Limb (tissue), 2 donors: Measurements from ENCODE around the gene DNLZ.

Source experiments
- DNase-seq, 2 donors: peaks; one replicate each; pipeline ENCODE4 v3.0.0-alpha.2; 2016; ENCODE audit errors: extremely low spot score in 2 of 2

The DNLZ gene

GRCh38 chr9:136396219-136396515 lies 32.6 kb upstream of the DNLZ start:
- no peak for DNase-seq

DNA sequence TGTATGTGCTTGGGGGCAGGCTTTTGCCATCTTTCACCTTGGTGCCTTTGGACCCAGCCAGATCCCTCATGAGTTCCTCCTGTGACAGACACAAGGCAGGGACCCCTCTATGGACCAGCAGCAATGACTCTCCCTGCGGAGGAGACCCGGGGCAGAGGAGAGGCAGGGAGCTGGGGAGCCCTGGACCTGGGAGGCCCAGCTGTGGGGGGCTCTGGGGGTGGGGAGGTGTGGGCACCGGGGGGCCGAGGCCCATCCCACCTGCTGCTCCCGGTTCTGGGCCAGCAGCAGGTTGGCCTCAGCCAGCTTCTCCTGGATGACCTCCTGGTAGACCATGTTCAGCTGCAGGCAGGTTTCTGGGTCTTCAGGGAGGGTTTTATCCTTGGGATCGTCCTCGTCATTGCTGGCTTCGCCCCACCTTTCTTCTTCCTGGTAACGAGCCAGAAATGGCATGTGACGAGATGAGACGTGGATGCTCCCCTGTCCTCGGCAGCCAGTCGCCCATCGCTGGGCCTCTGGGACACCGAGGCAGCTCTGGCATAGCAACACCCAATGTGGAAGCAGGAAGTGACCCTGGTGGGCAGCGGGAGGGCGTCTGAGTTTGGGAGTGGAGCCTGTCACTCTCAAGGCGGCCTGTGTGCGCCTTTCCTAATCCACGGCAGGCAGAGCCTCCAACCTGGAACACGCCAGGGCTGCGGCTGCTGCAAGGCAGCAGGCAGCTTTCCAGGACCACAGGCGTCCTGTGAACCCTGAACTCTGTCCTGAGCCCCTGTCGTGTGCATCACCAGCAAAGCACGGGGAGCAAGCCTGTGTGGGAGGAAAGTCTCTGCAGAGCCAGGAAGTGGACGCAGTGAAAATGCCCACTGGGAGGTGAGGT lies 32.0 kb upstream of the DNLZ start:
- no peak for DNase-seq

GRCh38 chr9:136395020-136395340 lies 31.4 kb upstream of the DNLZ start:
- DNase-seq: no peak

DNA sequence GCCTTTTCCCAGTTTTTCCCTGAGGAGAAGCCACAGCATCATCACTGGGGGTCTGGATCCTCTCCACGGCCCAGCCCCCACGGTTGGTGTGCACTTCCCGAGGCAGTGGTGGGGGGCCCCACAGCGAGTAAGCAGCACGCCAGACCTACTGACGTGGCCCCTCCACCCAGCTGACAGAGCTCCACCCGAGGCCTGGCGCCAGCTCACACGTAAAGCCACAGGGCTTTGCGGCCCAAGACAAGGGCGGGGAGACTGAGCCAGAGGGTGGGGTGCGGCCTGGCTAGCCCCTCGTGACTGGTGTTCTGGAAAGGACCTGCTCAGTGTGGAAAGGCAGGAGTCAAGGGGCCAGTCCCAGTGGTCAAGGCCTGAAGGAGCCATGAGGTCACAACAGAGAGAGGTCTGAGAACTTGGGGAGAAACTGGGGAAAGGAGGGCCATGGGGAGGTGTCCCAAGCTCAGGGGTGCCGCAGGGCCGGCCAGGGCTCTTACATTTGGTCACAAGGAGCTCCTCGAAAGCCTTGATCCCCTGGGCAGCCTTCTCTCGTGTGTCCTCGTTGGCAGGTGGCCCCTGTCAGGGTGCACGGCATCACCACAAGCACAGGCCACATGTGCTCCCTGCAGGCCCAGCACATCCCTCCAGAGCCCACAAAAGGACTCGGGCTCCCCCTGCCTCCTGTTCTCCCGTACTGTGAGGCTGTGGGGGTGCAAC lies 30.9 kb upstream of the DNLZ start:
- no peak for DNase-seq

GRCh38 chr9:136393531-136393930 lies 30.0 kb upstream of the DNLZ start:
- DNase-seq: no peak

GRCh38 chr9:136392538-136393449 lies 29.2 kb upstream of the DNLZ start:
- no peak for DNase-seq

GRCh38 chr9:136391737-136392537 lies 28.4 kb upstream of the DNLZ start:
- no peak for DNase-seq

DNA sequence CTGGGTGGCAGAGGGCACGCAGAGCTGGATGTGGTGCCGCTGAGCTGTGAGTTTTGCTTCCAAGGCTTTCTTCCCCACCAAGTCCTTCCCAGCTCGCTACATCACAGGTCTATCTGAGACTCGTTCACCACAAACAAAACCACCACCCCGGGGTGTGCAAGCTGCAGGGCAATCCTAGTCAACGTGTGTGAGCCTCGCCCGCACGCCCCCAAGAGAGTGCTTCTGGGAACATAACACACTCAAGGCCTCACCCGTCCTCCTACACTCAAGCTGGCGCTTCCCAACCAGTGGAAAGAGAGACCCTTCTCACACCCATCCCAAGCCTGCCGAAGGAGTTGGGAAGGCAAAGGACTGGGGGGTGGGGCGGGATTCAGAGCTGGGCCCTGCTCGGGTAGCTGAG lies 25.9 kb upstream of the DNLZ start:
- DNase-seq: no peak

DNA sequence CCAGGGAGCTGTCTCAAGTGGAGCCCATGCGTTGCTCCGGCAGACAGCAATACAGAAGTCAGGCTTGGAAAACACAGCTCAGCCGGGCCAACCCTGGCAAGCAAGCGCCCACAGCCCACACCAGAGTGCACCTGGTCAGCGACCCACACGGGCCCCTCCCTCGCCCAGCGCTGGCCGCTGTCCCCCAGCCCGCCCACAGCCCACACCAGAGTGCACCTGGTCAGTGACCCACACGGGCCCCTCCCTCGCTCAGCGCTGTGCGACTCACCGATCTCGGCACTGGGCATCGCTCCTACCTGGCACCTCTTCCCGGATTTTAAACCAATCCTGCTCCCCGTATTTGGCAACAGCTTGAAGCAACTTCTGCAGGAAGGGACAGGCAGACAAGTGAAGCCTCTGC lies 23.7 kb upstream of the DNLZ start:
- no peak for DNase-seq

GRCh38 chr9:136386018-136386417 lies 22.5 kb upstream of the DNLZ start:
- no peak for DNase-seq

GRCh38 chr9:136385015-136385414 lies 21.5 kb upstream of the DNLZ start:
- no peak for DNase-seq

- no peak for DNase-seq
These were observed 19.9 kb upstream of the DNLZ start for GRCh38 chr9:136383436-136383835.

- DNase-seq: no peak
These were observed 18.5 kb upstream of the DNLZ start for GRCh38 chr9:136381966-136382513.

DNA sequence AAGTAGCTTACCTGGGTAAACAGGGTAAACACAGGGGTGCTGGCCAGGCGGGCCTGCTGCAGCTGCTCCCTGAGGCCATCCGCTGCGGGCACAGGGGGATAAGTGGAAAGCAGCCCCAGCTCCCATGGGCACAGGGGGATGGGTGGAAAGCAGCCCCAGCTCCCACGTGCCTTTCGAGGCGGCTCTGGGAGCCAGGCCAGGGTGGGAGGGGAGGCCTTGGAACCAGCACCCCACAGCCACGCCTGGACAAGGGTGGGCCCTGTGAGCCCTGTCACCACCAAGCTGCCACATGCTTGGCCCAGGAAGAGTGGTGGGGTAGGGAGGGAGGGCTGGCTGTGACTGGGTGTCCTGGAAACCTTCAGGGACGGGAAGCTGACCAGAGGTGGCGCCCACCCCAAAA lies 17.8 kb upstream of the DNLZ start:
- no peak for DNase-seq

GRCh38 chr9:136380381-136380780 lies 16.8 kb upstream of the DNLZ start:
- DNase-seq: no peak

DNA sequence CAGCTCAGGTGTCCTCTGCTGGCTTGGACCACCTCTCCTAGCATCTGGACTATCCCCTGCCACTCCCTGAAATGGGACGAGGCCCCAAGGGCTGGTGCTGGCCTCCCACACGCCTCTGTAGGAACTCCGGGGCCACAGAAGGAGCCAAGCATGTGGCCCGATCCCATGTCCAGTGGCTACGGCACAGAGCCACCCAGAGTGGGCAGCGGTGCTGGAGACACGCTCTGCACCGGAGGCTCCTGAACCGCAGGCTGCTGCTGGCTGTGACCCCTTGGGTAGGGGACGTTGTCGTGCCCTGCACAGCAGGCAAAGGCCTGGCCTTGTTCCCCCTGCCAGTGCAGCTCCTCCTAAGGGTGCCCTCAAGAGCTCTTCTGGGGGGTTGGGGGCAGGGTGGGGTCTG lies 16.3 kb upstream of the DNLZ start:
- DNase-seq: no peak

GRCh38 chr9:136379401-136379800 lies 15.9 kb upstream of the DNLZ start:
- DNase-seq: no peak

- no peak for DNase-seq
These were observed 15.4 kb upstream of the DNLZ start for GRCh38 chr9:136379003-136379287.

- DNase-seq: no peak
These were observed 14.8 kb upstream of the DNLZ start for GRCh38 chr9:136378170-136379002.

- DNase-seq: no peak
These were observed 14.0 kb upstream of the DNLZ start for GRCh38 chr9:136377341-136378169.
